ENCODE results near the gene CALR3.
A peak's percentile ranks its signal among the peaks of the same experiment; 100 is the strongest.
"Not testable (repeated sequence)": the region's sequence is repeated elsewhere in the genome, so short reads cannot be mapped to it uniquely, and the experiment has no call there.

Gene CALR3

DNA sequence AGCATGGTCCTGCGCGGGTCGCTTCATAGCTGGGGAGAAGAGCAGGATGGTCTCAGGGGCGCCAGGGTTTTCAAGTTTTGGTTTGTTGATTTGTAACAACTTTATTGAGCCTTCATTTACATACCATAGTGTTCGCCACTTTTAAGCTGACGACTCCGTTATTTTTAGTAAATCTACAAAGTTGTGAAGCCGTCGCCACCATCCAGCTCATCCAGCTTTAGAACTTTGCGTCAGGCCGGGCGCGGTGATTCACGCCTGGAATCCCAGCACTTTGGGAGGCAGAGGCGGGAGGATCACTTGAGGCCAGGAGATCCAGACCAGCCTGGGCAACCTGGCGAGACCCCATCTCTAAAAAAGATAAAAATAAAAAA, 631 bp upstream of the CALR3 start:
- no peak for DNase-seq

DNA sequence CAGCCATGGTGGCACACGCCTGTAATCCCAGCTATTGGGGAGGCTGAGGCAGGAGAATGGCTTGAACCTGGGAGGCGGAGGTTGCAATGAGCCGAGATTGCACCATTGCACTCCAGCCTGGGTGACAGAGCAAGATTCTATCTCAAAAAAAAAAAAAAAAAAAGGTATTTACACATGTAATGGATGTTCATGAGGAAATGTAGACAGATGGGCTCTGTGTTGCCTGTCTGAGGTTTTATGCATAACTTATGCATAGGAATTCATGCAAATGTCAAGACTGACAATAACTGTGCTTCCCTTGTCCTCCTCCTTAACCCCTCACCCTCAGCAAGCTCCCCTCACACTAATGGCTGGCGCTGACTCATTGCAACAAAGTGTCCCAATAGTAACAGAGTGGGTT, 9.5 kb downstream of the CALR3 start:
- peak; percentile 53 for DNase-seq

DNA sequence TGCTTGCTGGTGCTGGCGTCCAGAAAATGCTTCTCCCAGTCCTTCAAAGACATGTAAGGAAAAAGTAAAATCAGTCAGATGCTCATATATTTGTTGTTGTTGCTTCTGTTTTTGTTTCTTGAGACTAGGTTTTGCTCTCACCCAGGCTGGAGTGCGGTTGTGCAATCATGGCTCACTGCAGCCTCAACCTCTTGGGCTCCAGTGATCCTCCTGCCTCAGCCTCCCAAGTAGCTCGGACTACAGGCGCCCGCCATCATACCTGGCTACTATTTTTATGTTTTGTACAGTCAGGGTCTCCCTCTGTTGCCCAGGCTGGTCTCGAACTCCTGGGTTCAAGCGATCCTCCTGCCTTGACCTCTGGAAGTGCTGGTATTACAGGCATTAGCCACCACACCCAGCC, 13.2 kb downstream of the CALR3 start:
- no peak for DNase-seq

DNA sequence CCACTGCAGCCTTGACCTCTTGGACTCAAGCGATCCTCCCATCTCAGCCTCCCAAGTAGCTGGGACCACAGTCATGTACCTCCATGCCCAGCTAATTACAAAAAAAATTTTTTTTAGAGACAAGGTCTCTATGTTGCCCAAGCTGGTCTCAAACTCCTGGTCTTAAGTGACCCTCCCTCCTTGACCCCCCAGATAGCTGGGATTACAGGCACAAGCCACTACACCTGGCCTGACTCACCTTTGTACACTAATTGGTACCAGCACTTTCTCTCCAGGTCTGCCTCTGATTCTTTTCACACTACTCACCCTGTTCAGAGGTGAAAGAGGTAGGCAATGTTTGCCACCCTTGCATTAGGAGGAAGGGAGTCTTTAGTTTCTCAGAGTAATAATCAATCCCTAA, 18.7 kb downstream of the CALR3 start:
- no peak for DNase-seq

DNA sequence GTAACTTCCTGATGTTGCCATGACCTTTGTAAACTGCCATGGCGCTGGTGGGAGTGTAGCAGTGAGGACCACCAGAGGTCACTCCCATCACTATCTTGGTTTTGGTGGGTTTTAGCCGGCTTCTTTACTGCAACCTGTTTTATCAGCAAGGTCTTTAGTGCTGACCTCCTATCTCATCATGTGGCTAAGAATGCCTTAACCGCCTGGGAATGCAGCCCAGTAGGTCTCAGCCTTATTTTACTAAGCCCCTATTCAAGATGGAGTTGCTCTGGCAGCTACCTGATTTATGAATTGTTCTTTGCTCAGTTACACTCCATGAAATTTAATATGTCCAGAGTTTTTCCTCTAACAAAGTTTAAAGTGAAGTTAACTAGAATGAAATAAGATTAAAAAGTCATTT, 19.6 kb downstream of the CALR3 start:
- DNase-seq = peak; percentile 64

DNA sequence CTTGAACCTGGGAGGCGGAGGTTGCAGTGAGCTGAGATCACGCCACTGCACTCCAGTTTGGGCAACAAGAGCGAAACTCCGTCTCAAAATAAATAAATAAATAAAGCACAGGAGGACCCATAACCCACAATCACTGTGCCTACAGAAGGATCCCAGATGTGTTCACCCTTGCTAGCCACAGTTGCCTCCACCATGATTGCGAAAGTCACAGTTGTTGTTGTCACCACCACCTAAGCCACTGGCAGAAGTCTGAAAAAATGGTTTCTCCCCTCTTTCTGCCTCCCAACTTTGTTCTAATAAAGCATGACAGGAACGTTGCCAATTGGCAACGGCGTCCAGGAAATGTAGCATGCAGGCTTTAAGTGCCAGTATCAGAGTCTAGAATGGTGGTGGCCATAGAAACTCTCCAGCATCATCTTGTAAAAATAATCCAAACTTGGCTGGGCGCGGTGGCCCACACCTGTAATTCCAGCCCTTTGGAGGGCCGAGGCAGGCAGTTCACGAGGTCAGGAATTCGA, 22.0 kb downstream of the CALR3 start:
- peak; percentile 60 for DNase-seq

DNA sequence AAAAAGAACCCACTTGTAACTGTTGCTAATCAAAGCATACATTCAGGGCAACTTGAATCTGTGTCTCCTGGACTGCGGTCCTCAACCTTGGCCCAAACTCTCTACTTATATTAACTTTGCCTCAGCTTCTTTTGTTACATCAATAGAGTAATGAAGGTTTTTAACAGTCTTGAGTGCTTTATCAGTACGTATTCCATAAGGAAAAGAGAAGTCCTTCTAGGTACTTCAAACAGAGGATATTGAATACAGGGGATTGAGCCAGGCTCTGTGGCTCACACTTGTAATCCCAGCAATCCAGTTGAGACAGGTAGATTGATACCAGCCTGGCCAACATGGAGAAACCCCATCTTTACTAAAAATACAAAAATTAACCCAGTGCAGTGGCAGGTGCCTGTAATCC, 23.0 kb downstream of the CALR3 start:
- DNase-seq = no peak

DNA sequence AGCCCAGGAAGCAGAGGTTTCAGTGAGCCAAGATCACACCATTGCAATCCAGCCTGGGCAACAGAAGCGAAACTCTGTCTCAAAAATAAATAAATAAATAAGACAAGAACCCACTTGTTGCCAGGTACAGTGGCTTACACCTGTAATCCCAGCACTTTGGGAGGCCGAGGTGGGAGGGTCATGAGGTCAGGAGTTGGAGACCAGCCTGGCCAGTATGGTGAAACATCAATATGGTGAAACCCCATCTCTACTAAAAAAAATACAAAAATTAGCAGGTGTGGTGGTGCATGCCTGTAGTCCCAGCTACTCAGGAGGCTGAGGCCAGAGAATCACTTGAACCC, 23.4 kb downstream of the CALR3 start:
- DNase-seq = not testable (repeated sequence)

DNA sequence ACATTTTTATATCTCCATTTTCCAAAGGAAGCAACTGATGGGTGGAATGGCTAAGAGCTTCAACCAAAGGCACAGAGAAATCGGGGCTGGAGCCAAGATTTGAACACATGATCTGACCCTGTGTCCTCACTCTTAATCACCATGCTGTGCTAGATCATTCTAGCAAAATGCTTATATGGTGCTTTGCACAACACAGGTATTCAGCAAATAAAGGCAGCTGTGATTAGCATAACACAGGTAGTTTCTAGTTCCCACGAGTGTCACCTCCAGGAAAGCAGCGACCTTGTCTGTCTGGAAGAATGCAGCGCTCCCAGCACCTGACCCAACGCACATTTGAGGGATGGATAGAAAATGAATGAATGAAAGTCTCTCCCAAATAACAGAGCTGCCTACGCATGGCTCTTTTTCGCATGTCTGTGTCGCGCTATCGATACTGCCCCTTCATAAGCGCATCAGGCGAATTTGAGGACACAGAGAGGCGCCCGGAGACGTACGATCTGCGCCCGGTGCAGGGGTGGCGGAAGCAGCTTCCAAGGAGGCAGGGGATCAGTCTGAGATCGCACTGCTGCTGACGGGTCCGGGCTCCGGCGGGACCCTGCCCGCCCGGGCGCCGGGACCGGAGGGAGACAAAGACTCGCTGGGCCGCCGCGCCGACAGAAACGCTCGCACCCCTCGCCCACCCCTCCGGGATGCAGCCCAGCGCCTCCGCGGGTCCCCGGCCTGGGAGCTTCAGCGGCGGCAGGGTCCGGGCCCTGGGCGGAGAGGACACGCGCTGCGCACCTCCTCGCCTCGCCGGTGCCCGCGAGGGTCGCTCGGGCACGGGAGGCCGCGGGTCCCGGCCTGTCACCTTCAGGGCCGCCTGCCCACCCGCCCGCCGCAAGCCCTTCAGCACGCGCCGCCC, 24.8 kb downstream of the CALR3 start:
- peak; percentile 65 for DNase-seq

DNA sequence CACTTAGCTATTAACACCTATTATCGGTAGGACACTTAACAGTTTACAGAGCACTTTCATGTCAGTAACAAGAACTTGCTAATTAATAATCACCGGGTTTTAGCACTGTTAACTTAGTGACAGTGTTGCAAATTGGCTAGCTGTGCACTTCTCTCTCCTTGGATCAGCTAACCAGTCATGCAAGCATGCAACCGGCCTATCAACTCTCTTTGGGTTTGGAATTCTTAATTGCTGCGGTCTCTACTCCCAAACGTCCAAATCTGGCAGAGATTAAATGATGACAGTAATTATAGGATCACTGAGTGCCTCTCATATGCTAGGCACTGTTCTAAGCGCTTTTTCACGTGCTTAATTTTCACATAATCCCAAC, 25.4 kb downstream of the CALR3 start:
- DNase-seq = no peak

DNA sequence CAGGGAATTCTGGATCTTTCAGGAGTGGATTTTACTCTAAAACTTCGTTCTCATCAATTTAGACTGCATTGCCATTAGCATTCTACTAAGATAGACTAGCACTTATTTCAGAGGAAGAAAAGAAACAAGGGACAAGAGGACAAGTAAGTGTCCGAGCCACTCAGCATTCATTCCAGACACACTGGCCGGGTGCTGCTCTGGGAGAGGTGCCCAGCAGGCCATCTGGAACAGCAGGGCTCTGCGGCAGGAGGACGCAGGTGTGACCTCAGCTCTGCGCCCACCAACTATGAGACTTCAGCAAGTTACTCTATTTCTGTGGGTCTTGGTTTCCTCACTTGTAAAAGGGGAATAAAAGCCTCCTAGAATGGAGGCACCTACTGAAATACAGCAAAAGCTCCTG, 28.4 kb downstream of the CALR3 start:
- no peak for DNase-seq

DNA sequence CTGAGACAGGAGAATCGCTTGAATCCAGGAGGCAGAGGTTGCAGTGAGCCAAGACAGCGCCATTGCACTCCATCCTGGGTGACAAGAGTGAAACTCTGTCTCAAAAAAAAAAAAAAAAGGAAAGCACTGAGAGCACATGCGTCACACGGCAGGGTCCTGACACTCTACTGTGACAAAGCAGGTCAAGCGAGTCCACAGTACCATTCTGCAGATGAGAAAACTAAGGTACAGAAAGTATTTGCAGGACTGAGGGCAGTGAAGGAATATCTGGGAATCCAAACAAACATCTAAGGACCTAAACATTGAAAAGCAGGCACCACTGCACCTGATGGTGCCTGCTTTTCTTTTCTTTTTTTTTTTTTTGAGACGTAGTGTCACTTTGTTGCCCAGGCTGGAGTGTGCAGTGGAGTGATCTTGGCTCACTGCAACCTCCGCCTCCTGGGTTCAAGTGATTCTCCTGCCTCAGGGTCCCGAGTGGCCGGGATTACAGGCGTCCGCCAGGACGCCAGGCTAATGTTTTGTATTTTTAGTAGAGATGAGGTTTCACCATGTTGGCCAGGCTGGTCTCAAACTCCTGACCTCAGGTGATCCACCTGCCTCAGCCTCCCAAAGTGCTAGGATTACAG, 29.1 kb downstream of the CALR3 start:
- DNase-seq = not testable (repeated sequence)

DNA sequence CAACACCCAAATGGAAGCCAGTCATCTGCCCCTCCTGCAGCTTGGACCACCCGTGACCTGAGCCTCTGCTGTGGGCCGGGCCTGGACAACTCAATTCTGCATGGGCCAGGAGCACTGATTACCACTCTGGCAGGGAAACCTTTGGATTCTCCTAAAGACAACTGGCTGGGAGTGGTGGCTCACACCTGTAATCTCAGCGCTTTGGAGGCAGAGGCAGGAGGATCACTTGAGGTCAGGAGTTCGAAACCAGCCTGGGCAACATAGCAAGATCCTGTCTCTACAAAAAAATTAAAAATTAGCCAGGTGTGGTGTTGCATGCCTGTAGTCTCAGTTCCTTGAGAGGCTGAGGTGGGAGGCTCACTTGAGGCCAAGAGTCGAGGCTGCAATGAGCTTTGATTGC, 30.7 kb downstream of the CALR3 start:
- no peak for DNase-seq

DNA sequence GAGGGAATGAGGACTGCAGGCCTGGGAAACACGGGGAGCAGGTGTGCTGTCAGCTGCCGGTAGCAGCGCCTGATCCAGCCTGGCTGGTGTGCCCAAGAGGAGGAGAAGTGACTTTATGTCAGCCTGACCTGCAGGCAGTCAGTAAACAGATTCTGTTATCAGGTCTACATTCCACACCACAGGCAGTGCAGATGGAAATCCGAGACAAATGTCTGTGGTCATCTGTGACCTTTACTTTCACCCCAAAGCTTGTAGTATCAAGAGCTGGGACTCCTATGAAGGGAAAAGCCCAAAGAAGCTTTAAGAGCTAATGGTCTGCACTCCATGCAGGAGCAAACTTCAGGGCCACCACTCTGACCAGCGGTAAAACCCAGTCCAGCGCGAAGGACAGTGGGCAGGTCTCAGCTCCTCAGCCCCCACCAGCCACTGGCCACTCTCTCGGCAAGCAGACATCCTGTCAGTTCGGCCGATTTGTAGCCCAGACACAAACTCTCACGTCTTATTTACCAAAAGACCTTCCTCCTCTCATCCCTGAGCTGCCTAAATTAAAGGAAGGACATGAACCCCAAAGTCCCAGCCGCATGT, 31.9 kb downstream of the CALR3 start:
- peak; percentile 68 for DNase-seq

DNA sequence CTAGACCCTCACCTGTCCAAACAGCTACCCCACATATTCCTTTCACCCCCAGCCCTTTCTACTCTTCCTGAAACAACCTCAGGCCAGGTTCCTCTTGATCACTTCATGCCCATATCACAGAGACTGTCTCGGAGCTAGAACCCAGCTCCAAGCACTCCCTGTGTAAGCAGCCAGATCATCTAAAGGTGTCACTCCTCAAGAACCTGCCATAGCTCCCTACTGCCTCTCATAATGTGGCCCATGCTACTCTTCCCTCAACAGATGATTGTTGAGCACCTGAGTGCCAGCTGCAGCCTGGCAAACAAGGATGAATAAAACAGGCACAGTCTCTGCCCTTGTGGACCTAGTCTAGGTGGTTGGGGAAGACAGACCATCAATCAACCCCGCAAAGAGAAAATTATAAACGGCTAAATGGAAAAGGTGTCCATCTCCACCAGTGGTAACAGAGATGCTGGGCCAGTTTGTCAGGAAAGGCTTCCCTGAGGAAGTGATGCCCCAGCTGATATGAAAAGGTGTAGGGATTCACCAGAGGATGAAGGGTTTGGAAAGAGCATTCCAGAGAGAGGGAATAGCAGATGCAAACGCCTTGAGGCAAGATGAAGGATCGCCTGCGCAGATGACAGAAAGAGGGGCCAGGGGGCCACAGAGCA, 32.5 kb downstream of the CALR3 start:
- no peak for DNase-seq

DNA sequence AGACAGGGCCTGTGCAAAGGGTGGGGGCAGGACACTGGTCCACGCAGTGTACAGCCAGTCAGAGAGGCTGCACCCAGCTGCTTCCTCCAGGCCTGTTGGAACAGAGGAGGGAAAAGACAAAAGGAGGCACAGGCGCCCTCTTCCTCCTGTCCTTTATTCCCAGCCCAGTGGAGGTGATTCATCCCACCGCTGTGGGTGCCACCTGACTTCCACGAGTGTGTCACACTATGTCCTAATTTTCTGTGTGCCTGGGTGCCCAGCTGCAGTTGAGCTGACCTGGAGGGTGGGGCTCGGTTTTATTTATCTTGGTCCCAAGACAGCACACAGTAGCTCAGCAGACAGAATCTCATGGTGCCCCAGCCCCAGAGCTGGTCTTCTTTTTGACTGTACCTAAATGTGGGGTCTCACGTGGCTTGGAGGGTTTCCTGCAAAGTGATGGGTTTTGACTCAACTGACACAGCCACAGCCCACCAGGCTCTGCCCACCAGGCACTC, 33.2 kb downstream of the CALR3 start:
- peak; percentile 59 for DNase-seq

DNA sequence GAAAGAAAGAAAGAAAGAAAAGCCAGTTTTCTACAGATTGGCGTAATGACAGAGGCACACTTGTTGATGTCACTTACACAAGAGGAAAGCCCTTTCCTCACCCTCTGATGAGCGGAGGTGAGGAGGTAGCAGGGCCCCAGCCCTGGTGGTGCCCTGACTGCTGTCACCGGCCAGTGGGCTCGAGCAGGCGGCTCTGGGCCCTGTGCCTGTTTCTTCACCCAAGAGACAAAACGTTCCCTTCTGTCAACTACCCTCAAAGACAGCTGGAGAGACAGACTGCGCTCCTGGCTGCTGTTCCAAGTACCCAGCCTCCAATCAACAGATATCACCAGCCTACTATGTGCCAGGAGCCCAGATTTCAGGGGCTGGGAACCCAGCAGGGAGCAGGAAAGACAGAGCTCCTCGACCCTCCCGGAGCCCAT, 34.3 kb downstream of the CALR3 start:
- no peak for DNase-seq

DNA sequence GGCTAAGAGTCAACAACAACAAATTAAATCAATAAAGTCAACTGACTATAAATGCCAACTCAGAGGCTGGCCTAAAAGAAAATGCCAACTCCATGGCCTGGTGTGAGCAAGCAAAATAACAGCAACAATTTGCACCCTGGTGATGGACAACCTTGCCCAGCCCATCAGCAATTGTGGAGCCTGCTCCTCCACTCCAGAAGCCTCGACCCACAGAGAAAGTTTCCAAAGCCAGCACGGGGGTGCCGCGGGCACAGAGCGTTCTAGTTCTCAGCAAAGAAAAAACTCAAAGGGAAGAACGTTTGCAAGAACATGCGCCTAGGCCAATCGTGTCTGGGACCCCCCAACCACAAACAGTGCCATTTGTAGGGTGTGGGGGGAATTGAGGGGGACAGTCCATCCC, 35.5 kb downstream of the CALR3 start:
- no peak for DNase-seq

DNA sequence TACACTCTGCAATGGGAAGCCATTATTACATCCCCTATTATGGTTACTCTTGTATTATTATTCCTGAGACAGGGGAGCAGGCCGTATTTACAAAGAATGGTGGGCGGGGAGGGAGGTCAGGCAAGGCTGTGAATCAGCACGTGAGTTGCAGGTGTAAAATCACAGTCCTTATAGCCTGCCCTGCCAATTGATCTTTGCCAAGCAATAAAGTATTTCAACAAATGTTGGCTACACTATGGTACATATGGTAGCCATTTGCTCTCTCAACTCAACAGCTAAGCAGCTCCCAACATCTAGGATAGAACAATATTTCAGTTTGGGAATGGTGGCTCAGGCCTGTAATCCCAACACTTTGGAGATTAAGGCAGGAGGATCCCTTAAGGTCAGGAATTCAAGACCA, 36.3 kb downstream of the CALR3 start:
- DNase-seq = no peak

DNA sequence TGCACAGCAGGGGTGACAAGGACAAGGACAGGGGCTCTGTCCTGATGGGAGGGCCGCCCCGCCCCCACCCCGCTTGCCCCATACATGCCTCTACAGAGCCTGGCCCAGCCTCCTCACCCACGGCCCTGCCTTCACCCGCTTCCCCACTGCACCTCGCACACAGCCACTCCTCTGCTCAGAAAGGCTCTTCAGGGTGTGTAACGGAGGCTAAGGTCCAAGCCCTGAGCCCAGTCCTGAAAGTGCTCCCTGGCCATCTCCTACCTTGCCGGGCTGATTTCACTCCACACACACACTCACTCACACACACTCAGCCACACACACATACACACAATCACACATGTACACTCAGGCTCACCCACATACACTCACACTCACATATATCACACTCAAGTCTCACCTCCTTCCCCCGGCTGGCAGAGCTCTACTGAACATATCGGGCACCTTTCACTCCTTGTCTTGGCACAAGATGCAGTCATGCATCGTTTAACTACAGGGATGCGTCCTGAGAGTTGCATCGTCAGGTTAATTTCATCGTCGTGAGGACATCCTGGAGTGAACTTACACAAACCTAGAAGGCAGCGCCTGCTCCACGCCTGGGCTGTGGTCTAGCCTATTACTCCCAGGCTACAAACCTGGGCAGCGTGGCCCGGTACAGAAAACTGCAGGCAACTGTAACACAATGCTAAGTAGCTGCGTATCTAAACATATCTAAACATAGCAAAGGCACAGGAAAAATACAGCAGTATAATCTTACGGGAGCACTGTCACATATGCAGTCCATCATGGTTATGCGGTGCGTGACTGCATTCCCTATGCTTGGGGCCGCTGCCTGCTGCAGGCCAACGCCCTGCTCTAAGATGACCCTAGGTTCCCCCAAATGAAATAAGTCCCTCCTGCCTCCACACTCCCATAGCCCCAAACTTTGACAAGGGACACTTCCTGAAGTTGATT, 37.3 kb downstream of the CALR3 start:
- peak; percentile 61 for DNase-seq

DNA sequence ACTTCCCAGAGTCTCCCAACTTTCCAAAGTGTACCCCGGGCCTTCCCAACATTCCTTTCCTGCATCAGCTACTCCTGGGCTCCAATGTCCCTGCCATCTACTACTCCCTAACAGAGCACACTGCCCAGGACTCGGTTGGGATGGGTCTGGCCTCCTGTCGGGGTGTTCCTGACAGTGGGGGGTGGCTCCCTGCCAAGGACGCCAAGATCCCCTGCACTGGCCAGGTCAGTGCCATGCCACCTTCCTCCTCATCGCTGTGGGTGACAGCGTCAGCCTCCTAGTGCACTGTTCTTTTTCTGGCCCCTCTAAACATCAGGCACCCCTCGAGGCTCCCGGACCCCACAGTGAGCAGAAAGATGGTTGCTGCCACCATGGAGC, 38.0 kb downstream of the CALR3 start:
- no peak for DNase-seq

All from hematopoietic multipotent progenitor cell treated with erythropoietin and hydrocortisone succinate and interleukin-3 and kit ligand, for 4 days (in vitro differentiated cells).